ENCODE data around the gene SP7. TPM values are rescaled to one million over a fixed set of nuclear protein-coding genes. Genes with fewer than 3 reads are reported as not detected.

The SP7 gene
- total and polyA plus RNA-seq, 10 donors, result not detected

GRCh38 chr12:53338017-53338416, 1.9 kb upstream of the SP7 start:
- peaks cover 0 to 53% (median 6%) of the 10 kb centered on the region in 7 donors for H3K27me3 ChIP-seq (replicated peaks in 1 of 7)
- DNase-seq, result no peak
- intact Hi-C loops (cut with DNase I; ENCODE audit: low total_unique reads), result no loop called here
- no peak for TF ChIP-seq POLR2AphosphoS5 (IDR thresholded peaks at IDR 0.05)
- TF ChIP-seq CTCF (IDR thresholded peaks at IDR 0.05 in 8 of 11, conservative IDR thresholded peaks at IDR 0.05 in 3 of 11), result no peak
- TF ChIP-seq POLR2A (IDR thresholded peaks at IDR 0.05), result no peak
- H3K36me3 ChIP-seq, result no peaks in the 10 kb centered on the region
- H3K27ac ChIP-seq, result no peak overlapping the region
- peaks cover 0 to 11% (median 0%) of the 10 kb centered on the region in 6 donors for H3K4me1 ChIP-seq
- no peak overlapping the region for H3K4me3 ChIP-seq
- 7 to 21% (median 14%) methylated on average over 11 of the region's 11 CpGs for WGBS, 5 donors
- H3K9me3 ChIP-seq, result no peaks in the 10 kb centered on the region

GRCh38 chr12:53334822-53335221, 1.3 kb downstream of the SP7 start:
- peaks cover 0 to 11% (median 0%) of the 10 kb centered on the region in 6 donors for H3K4me1 ChIP-seq
- intact Hi-C loops (cut with DNase I; ENCODE audit: low total_unique reads), result no loop called here
- H3K27me3 ChIP-seq (replicated peaks in 1 of 7), result peaks cover 0 to 73% (median 6%) of the 10 kb centered on the region in 7 donors

GRCh38 chr12:53333845-53334244, 2.3 kb downstream of the SP7 start:
- H3K4me3 ChIP-seq, result no peak overlapping the region
- H3K27ac ChIP-seq, result no peak overlapping the region
- WGBS, 5 donors, result 59 to 72% (median 66%) methylated on average over 6 to 7 of the region's 7 CpGs
- no peaks in the 10 kb centered on the region for H3K36me3 ChIP-seq
- intact Hi-C loops (cut with DNase I; ENCODE audit: low total_unique reads), result no loop called here
- no peak for DNase-seq
- peaks cover 0 to 11% (median 0%) of the 10 kb centered on the region in 6 donors for H3K4me1 ChIP-seq
- TF ChIP-seq CTCF (IDR thresholded peaks at IDR 0.05 in 8 of 11, conservative IDR thresholded peaks at IDR 0.05 in 3 of 11), result no peak
- no peak for TF ChIP-seq POLR2A (IDR thresholded peaks at IDR 0.05)
- no peak for TF ChIP-seq POLR2AphosphoS5 (IDR thresholded peaks at IDR 0.05)
- peaks cover 0 to 67% (median 6%) of the 10 kb centered on the region in 7 donors for H3K27me3 ChIP-seq (replicated peaks in 1 of 7)
- no peaks in the 10 kb centered on the region for H3K9me3 ChIP-seq

More at GRCh38 chr12:53334822-53335221, 1.3 kb downstream of the SP7 start:
- H3K9me3 ChIP-seq, result no peaks in the 10 kb centered on the region
- no peak for TF ChIP-seq CTCF (IDR thresholded peaks at IDR 0.05 in 8 of 11, conservative IDR thresholded peaks at IDR 0.05 in 3 of 11)
- TF ChIP-seq POLR2AphosphoS5 (IDR thresholded peaks at IDR 0.05), result no peak
- TF ChIP-seq POLR2A (IDR thresholded peaks at IDR 0.05), result no peak
- H3K36me3 ChIP-seq, result no peaks in the 10 kb centered on the region
- WGBS, 5 donors, result 72 to 96% (median 92%) methylated on average over 7 to 8 of the region's 8 CpGs
- no peak for DNase-seq
- H3K27ac ChIP-seq, result no peak overlapping the region
- no peak overlapping the region for H3K4me3 ChIP-seq

GRCh38 chr12:53333289-53333688, 2.9 kb downstream of the SP7 start:
- Histone ChIP-seq H3K9me3 (no peaks in the 10 kb centered on the region), H3K4me3 (no peak overlapping the region), H3K4me1 (peaks cover 0 to 11% (median 0%) of the 10 kb centered on the region in 6 donors), H3K36me3 (no peaks in the 10 kb centered on the region), H3K27ac (no peak overlapping the region), H3K27me3 (replicated peaks in 1 of 7) (peaks cover 0 to 64% (median 6%) of the 10 kb centered on the region in 7 donors)
- TF ChIP-seq POLR2AphosphoS5 (IDR thresholded peaks at IDR 0.05) (no peak), POLR2A (IDR thresholded peaks at IDR 0.05) (no peak), CTCF (IDR thresholded peaks at IDR 0.05 in 8 of 11, conservative IDR thresholded peaks at IDR 0.05 in 3 of 11) (no peak)
- WGBS, 5 donors, result 74 to 88% (median 86%) methylated on average over 4 of the region's 4 CpGs
- no peak for DNase-seq
- intact Hi-C loops (cut with DNase I; ENCODE audit: low total_unique reads), result no loop called here
